NCI-H1436 (cell line): ENCODE measurements around the gene ANAPC2.
"Not testable (repeated sequence)": the region's sequence is repeated elsewhere in the genome, so short reads cannot be mapped to it uniquely, and the experiment has no call there.

Experiments
- DNase-seq: peaks from one replicate; lab custom pipeline; 2025; lab: John Stamatoyannopoulos, UW

Gene ANAPC2

DNA sequence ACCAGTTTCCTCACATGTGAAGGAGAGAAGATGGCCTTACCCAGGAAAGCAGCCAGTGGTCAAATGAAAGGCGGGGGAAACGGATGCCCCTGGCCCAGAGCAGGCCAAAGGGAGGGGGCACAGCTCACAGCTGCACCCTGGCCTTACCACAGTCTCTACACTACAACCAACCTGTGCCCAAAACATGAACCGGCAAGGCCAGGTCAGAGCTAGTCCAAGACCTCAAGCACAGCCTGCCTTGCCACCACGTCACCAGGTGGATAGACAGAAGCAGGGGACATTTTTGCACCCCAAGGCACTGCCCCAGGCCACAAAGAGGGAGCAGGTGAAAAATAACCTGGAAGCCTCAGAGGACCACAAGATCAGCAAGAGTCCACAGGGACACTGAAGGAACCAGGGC is 44.9 kb downstream of the ANAPC2 start:
- DNase-seq, result no peak

DNA sequence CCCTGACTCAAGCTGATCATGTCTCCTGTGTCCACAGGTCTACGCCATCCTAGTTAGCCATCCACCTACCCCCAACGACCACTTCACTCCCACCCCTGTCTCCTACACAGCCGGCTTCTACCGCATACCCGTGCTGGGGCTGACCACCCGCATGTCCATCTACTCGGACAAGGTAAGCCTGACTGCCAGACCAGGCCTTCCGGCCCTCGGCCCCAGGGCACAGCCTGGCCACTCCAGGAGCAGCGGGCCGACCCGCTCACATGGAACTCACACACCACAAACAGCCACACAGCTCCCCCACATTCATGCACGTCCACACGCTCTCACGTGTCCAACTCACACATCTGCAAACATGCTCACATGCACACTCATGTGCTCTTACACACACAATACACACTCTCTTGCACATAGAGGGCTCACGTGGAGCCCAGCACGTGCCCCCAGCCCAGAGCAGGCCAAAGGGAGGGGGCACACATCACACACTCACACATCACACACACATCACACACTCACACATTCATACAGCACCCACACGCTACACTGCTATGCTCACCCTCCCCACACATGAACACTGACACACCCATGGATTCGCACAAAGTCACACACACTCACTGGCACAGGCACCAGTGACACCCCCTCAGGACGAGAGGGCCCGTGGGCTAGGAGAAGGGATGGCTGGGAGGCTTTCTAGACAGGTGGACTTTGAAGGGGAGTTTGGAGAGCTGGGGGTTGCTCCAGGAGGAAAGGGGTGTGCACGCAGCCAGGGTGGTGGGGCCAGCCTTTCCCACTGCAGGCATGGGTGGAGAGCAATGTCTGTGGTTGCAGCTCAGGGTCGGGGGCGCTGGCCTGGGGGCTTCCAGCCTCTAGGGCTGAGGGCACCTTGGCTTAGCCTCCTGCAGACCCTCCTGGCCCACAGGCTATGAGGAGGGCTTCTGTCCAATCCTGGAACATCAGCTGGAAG is 46.1 kb downstream of the ANAPC2 start:
- no peak for DNase-seq

DNA sequence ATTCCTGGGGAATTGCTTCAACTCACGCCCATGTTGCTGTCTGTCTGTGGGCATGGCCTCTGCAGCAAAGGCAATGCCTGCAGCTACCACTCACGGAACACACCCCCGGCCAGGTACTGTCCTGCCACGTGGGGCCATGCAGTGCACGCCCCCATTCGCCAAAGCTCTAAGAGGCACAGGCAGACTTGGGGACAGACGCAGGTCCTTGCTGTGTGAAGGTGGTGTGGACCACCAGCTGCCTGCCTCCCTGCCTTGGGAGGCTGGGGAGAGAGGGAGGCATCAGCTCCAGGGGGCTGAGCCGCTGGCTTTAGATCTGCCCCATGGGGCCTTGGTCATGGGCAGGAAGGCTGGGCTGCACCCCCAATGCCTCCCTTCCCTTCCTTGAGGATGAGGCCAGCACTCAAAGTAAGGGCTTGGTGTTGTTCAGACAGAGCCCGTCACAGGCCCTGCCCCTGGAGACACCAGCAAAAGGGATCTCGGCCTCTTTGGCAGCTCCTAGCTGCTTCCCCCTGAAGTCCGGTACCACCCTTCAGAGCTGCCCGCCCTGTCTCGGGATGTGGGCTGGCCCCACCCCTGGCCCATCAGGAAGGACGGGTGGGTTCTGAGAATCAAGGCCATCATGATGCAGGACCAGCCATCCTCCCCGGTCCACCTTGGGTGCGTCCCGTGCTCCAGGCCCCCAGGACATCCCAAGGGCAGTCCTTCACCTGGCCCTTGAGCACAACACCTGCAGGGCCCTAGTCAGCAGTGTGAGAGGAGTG is 47.1 kb downstream of the ANAPC2 start:
- DNase-seq, result no peak

DNA sequence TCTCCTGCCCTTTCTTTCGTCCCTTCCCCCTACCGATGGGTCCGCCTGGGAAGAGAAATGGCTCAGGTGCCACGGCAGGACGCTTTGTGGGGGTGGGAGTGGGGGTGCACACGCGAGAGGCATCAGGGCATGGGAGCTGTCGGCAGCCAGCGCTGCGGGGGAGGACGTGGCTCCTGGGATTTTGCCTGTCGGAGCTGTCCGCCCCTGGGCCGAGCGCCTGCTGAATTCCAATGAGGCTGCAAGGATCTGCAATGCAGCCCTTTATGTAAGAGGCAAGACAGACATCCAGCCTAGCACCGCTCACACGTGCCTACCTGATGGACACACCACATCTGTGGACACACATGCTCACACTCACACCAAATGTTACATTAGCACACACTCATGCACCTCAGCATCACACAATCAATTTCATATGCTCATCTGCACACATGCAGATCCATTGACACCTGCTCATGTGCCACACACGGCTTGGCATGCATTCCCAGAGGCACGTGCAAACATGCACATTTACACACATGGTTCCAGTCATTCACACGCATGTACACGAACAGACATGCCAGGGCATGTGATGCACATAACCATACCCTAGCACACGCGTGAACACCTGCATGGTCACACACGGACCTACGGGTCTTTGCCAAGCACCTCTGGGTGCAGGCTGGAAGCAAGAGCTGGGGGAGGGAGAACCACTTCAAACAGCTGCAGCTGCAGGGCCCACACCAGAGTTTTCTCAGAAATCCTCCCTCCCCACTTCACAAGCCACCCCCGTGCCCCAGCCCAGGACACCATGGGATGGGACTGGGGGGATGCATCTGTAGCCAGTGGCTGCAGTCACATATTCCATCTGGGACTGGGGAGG is 48.0 kb downstream of the ANAPC2 start:
- DNase-seq, result no peak

DNA sequence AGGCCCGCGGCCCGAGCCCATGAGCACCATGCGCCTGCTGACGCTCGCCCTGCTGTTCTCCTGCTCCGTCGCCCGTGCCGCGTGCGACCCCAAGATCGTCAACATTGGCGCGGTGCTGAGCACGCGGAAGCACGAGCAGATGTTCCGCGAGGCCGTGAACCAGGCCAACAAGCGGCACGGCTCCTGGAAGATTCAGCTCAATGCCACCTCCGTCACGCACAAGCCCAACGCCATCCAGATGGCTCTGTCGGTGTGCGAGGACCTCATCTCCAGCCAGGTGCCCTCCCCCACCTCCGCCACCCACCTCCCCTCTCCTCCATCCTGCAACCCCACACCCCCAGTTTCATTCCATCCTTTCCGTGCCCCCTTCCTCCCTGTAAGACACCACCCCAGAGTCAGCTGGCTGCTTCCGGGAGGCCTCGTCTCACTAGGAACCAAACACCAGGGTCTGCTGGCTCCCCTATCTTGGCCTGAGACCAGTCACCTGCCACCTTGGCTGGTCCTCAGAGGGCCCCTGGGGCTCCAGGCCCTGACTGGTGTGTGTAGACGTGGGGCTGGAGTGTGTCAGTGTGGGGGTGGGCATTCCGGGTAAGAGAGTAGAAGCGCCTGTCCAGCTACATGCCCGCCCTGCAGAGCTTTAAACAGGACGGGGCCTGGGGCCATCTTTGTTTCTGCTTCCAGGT is 48.8 kb downstream of the ANAPC2 start:
- DNase-seq, result no peak

DNA sequence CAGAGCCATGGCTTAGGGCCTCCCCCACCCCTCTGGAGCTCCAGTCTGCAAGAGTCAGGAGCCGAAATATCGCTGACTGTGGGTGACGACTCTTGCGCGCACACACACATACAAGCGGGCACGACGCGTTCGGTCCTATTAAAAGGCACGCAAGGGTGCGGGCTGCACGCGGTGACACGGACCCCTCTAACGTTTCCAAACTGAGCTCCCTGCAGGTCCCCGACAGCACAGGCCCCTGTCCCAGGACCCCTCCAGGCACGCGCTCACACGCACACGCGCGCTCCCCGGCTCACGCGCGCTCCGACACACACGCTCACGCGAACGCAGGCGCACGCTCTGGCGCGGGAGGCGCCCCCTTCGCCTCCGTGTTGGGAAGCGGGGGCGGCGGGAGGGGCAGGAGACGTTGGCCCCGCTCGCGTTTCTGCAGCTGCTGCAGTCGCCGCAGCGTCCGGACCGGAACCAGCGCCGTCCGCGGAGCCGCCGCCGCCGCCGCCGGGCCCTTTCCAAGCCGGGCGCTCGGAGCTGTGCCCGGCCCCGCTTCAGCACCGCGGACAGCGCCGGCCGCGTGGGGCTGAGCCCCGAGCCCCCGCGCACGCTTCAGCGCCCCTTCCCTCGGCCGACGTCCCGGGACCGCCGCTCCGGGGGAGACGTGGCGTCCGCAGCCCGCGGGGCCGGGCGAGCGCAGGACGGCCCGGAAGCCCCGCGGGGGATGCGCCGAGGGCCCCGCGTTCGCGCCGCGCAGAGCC is 49.5 kb downstream of the ANAPC2 start, which contains the start of gene GRIN1:
Gene GRIN1 (plus strand): TSS at position 433 of the 746 bp plus-strand sequence. CDS start 333 bp downstream, outside the sequence.
- no peak for DNase-seq

DNA sequence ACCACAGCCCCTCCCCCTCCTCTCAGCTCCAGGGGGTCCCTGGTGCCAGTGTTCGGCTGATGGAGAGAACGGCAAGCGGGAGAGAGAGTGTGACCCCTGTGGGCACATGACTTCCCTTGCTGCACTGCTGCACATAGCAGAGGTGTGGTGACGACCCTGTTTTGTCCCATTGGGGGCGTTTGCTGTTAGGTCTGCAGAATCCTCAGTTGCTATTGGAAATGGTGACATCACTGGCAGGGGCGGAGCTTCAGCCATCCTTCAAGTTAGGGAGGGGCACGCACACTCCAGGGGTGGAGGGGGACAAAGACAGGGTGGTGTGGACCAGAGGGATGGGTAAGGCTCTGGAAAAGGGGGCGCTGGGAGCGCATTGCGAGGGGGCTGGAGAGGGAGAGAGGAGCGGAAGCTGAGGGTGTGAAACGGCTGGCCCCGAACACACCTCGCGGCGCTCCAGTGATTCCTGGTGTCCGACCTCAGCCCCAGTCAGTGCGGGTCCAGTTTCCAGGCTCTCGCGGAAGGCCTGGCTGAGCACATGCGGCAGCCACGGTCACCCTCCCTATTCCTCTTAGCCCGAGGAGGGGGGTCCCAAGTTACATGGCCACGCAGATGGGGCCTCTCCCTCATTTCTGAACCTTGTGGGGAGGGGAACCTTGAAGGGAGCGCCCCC is 50.2 kb downstream of the ANAPC2 start:
- DNase-seq, result peak; percentile 34

DNA sequence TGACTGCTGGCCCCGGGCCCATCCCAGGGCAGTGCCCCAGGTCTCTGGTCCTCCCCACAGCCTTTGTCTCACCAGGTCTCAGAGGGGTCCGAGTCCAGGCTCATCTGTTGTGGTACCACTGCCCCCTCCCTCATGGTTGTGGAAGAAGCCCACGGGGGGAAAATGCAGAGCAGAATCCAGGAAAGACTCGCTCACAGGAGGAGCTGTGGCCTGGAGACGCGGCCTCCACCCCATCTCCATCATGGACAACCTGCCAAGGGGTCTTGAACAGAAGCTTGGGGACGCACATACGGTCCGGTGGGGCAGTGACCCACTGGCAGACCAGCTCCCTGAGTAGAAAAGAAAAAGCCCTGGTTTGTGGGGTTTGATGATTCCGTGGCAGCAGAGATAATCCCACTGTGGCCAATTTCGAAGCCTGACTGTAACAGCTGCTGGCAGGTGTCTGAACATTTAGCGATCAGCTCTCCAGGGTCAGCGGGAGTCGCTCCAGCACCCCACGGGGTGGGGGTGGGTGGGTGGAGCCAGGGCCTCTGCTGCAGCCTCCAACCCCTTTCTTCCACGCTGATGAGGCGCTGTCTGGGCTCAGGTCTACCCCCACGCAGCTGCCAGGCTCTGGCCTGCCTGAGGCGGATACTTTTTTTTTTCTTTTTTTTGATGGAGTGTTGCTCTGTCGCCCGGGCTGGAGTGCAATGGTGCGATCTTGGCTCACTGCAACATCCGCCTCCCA is 51.3 kb downstream of the ANAPC2 start:
- no peak for DNase-seq

DNA sequence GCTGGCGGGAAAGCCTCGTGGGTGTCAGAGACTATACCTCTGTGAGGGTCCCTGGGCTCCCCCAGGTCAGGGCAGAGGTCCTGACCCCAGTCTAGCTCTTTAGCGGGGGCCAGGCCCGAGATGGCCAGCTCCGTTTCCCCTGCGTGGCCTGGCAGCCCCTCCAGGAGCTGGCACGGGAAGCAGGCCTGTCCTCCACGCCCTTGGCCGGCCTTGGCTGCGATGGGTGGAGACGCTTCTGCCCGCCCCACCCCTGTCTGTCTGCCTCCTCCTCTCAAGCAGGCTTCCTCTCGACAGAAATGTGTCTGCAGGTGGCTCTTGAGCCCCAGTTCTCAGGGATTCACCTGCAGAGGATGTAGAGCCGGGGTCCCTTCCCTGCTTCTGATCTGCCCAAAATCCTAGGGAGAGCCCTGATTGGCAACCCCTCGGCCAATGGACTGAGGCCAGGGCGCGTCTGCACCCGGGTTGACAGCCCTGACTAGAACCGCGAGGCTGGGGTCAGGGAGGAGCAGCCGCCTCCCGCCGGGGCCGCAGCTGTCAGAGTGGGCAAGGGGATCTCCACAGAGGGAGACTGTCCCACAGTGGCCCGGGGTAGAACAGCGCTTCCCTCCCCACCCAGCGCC is 52.0 kb downstream of the ANAPC2 start:
- no peak for DNase-seq

DNA sequence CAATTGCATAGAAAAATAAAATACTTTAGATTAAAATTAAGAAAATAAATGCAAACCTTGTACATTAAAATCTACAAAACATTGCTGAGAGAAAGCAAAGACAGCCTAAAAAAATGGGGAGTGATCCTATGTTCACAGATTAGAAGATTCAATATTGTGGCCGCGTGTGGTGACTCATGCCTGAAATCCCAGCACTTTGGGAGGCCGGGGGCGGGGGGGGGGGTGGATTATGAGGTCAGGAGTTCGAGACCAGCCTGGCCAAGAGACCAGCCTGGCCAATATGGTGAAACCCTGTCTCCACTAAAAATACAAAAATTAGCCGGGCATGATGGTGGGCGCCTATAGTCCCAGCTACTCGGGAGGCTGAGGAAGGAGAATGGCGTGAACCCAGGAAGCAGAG is 53.2 kb downstream of the ANAPC2 start:
- DNase-seq, result not testable (repeated sequence)

DNA sequence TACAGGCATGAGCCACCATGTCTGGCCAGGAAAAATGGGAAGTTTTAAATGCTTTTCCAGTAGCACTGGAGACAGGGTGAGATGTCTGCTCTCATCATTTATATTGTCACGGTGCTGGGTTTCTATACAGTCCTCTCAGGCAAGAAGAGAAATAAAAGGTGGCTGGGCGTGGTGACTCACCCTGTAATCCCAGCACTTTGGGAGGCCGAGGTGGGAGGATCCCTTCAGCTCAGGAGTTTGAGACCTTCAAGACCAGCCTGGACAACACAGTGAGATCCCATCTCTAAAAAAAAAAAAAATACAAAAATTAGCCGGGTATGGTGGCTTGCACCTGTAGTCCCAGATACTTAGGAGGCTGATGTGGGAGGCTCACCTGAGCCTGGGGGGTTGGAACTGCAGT is 54.2 kb downstream of the ANAPC2 start:
- no peak for DNase-seq

DNA sequence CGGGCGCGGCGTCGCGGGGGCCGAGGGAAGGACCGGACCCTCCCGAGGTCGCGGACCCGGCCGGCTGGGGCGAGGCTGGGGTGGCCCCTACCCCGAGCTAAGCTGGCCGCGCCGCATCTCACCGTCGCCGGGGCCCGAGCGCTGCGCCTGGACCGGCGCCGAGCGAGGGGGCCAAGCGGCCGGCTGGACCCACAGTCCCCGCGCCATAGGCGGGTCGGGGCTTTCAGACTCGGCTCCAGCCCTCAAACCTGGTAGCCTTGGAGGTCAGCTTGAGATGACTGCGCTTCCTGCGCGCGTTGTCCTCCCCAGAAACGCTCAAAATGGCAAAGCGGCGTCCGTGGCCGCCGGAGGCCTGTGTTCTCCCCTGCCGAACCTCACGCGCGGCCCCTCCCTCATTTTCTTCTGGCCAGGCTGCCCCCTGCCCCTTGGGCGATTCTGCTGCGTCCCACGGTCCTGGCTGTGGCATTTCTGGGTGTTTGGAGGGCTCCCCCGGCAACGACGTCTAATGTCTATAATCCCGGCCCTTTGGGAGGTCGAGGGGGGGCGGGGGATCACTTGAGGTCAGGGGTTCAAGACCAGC is 58.1 kb downstream of the ANAPC2 start:
- no peak for DNase-seq

DNA sequence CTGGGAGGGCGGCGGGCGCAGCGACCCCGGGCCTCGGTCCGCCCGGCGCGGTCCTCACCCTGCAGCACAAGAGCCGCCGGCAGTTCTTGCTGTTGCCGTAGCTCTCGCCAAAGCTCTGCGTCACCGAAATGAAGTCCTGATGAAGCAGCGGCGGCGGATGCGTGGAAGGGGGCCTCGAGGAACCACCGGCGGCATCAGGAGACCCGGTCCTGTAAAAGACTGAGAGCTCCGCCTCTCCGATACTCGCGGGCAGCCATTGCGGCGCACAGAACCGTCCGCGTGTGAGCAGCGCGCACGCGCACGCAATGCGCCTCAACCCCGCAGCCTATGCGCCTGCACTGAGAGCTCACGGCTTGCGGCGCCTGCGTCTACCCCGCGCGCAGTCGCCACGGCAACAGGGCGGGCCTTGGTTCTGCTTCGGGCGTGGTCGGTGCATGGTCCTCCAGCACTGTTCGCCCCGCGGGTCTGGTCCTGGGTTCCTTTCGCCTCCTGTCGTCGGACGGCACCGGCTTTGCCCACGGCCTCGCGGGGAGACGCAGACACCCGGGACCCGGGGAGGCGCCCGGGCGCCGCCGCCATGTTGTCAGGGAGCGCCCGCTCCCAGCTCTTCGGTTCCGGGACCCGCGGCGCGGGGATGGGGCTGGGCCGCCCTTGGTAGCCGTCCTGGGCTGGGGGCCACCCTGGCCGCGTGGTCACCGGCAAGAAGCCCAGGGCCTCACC is 58.7 kb downstream of the ANAPC2 start:
- DNase-seq, result peak; percentile 85

DNA sequence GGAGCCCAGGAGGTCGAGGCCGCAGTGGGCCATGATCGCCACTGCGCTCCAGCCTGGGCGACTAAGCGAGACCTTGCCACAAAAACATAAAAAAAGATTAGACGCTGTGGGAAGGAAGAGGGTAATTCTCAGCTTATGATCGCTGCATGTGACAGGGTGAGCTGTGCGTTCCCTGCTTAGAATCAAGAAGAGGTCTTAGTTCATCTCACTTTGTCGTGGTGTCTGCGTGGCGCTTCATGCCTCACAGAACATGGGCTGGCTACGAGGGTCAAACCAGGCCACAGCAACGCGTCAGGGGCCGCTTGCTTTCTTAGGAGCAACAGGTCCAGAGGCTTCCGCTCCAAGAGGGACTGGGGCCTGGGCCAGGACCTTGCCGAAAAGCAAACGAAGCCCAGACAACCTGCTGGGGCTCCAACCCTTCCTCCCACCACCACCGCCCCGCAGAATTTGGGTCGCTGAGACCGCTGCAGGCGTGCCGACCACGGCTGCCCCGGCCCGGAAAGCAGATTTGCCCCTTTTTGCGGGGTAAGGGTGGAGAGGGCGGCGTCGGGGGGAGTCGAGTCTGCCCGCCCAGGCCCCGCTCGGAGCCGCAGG is 59.4 kb downstream of the ANAPC2 start:
- DNase-seq, result no peak

DNA sequence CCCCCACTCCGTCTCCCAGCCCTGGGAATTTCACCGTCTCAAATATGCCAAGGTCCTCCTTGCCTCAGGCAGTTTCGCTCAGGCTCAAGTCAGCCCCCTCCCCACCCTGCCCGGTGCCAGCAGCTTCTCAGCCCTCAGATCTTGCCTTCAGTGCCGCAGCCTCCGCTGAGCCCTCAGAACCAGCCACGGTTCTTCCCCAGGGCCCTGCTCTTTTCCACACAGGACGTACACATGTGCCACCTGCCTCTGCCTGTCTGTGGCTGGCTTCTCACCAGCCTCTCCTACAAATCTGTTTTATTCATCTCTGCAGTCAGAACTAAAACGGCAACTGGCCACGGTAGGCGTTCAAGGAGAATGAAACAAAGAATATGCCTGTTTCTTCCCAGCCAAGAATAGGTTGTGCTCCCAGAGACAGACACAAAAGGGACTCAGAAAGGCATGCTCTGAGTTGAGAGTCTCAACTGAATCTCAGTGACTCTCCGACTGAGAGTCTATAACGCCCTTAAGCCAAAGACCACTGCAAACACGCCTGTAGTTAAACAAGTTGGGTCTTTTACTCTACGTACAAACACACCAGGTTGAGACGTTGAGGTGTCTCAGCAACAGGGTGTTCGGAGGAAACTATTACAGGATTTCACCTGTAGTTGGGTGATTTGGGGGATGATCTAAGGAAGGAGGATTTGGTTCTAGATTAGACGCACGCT is 60.0 kb downstream of the ANAPC2 start:
- no peak for DNase-seq

DNA sequence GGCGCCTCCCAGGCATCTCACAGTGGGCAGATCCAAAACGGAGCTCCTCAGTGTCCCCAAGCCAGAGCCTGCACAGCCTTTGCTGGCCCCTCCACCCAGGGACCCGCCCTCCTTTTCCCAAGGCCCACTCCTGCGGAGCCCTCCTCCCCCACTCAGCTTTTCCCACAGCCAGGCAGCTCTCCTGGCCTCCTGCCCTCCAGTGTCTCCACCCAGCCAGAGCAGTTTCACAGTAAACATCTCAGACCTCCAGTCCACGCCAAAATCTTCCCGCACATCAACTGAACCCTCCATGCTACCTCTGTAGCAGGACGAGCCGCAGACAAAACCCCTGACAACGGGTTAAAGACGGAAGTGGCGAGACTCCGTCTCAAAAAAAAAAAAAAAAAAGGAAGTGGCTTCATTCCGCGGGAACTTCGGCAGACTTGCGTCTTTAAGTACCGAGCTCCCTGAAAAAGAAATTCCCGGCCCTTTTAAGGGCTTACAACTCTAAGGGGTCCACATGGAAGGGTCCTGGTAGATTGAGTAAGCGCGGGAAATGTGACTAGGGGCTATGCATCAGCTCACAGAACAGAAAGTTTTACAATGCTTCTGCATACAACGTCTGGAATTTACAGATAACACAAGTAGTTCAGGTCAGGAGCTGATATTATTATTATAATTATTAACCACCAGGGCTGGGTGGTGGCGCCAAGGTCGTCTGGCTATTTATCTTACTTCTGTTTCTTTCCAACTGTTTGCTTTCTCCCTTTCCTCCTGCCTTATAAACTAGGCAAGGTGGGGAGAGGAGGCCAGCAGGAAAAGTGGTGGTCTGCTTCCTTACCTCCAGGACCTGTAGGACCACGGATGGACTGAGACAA is 60.8 kb downstream of the ANAPC2 start:
- DNase-seq, result no peak
